ENCODE data around the gene MRPL18.
"Not testable (repeated sequence)": the region's sequence is repeated elsewhere in the genome, so short reads cannot be mapped to it uniquely, and the experiment has no call there.

MRPL18 gene

GRCh38 chr6:159769470-159769869, 20.8 kb upstream of the MRPL18 start:
- FAIRE-seq = no peak

DNA sequence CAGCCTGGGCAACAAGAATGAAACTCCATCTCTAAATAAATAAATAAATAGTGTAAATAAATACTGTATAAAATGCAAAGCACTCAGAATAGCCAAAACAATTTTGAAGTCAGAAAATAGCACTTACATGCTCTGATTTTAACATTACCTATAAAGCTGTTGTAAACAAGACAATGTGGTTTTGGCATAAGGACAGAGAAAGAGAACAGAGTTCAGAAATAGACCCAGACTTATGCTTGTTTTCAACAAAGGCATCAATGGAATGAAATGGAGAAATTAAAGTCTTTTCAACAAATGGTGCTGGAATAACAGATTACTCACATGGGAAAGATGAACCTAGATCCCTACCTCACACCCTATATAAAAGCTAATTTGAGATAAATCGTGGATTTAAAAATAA, 18.1 kb upstream of the MRPL18 start:
- no peak for FAIRE-seq
- no peak for DNase-seq (ENCODE audit: extremely low spot score, insufficient read length, low read depth)

More at GRCh38 chr6:159769470-159769869, 20.8 kb upstream of the MRPL18 start:
- DNase-seq (ENCODE audit: extremely low spot score, insufficient read length, low read depth) = no peak

GRCh38 chr6:159777240-159777904, 12.9 kb upstream of the MRPL18 start:
- DNase-seq (ENCODE audit: extremely low spot score, insufficient read length, low read depth) (no peak), FAIRE-seq (peak; percentile 24)

DNA sequence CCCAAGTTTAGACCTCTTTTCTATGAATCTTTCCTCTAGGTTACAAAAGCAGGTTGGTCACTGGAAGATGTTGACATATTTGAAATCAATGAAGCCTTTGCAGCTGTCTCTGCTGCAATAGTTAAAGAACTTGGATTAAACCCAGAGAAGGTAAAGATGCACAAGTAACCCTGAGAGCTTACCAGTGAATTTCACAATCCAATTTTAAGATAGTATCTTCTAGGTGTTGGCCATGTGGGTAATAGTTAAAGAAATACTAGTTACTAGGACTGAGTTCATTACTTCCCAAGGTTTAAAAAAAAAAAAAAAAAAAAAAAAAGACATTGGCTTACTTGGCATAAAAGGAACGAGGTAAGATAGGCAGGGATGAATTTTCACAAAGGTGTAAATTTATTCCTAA, 12.1 kb upstream of the MRPL18 start:
- no peak for FAIRE-seq
- DNase-seq (ENCODE audit: extremely low spot score, insufficient read length, low read depth) = no peak

DNA sequence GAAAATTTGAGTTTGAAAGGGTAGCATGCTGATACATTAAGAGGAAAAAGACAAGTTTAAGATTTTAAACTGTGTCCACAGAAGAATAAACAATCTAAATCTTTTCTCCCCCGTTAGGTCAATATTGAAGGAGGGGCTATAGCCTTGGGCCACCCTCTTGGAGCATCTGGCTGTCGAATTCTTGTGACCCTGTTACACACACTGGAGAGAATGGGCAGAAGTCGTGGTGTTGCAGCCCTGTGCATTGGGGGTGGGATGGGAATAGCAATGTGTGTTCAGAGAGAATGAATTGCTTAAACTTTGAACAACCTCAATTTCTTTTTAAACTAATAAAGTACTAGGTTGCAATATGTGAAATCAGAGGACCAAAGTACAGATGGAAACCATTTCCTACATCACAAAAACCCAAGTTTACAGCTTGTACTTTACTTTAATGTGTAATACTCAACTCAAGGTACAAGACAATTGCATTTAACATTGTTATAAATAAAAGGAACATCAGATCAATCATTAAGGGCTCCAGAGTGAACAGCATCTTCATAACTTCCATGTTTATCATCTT, 11.6 kb upstream of the MRPL18 start:
- DNase-seq (ENCODE audit: extremely low spot score, insufficient read length, low read depth) (no peak), FAIRE-seq (peak; percentile 42)

DNA sequence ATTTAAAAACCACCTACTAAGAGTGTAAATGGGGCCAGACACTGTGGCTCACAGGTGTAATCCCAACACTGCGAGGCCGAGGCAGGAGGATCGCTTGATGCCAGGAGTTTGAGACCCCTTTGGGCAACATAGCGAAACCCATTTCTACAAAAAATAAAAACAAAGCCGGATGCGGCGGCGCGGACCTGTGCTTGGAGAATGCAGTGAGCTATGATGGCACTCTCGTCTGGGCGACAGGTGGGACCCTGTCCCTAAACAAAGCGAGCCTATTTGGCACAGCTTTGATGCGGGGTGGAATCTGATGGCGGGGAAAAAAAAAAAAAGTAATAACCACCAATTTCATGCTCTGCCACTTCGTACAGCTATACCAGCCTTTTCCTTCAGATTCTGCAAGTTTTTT, 2.0 kb upstream of the MRPL18 start:
- FAIRE-seq = no peak
- no peak for DNase-seq (ENCODE audit: extremely low spot score, insufficient read length, low read depth)

GRCh38 chr6:159788753-159789376, 1.4 kb upstream of the MRPL18 start:
- FAIRE-seq = no peak
- no peak for DNase-seq (ENCODE audit: extremely low spot score, insufficient read length, low read depth)

GRCh38 chr6:159789377-159790148, 704 bp upstream of the MRPL18 start, which contains the start of gene TCP1:
Gene TCP1, minus strand, starts transcription at chr6:159789602. Its CDS starts 134 bp downstream, at chr6:159789468.
- FAIRE-seq (peak; percentile 99), DNase-seq (ENCODE audit: extremely low spot score, insufficient read length, low read depth) (peak; percentile 84)

DNA sequence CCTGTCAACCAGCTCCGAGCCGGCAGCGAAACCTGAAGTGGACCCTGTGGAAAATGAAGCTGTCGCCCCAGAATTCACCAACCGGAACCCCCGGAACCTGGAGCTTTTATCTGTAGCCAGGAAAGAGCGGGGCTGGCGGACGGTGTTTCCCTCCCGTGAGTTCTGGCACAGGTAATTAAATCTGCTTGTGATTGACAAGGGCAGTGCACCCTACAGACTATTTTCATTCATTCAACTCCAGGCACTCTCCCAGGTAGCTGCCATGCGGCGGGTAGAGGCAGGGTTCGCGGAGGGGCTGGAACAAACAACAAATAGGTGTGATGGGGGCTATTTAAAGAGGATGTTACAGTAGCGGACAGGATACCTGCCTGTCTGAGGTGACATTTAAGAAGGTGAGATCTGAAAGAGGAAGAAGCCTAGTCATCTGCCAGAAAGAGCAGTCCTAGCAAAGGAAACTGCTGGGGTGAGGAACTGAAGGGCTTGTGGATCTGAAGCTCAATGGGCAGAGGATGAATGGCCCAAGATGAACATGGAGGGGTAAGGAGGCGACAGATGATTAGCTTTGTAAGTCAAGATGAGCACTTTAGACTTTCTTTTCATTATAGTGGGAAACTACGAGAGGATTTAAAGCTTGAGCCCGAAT, 810 bp downstream of the MRPL18 start:
- peak; percentile 39 for FAIRE-seq
- no peak for DNase-seq (ENCODE audit: extremely low spot score, insufficient read length, low read depth)

DNA sequence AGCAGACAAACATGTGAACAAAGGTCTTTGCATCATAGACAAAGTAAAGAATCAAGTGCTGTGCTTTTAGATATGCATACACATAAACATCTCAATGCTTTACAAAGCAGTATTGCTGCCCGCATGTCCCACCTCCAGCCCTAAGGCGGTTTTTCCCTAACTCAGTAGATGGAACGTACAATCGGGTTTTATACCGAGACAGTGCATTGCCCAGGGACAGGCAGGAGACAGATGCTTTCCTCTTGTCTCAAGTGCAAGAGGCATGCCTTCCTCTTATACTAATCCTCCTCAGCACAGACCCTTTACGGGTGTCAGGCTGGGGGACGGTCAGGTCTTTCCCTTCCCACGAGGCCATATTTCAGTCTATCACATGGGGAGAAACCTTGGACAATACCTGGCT, 4.7 kb downstream of the MRPL18 start:
- not testable (repeated sequence) for FAIRE-seq; DNase-seq (ENCODE audit: extremely low spot score, insufficient read length, low read depth)

DNA sequence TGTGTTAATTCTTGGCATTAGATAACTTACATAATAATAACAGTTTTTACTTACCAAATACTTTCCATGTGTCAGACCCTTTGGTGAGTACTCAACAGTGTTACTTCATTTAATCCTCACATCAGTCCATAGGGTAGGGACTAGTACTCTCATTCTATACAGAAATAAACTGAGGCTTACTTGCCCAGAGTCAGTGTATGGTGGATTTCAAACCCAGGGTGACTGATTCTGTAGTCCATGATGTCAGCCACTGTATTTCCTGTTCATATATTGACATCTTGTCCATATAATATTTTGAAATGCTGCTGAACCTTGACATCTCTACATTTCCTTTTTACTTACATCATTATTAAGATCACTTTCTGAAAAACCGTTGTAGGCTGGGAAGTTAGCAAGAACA, 7.3 kb downstream of the MRPL18 start:
- no peak for DNase-seq (ENCODE audit: extremely low spot score, insufficient read length, low read depth)
- FAIRE-seq = no peak

- no peak for FAIRE-seq
- no peak for DNase-seq (ENCODE audit: extremely low spot score, insufficient read length, low read depth)
Observed at GRCh38 chr6:159800141-159800865, 10.0 kb downstream of the MRPL18 start, which contains the start of gene PNLDC1. Gene PNLDC1, plus strand, starts transcription at chr6:159800276. Its CDS starts 32 bp downstream, at chr6:159800308.

DNA sequence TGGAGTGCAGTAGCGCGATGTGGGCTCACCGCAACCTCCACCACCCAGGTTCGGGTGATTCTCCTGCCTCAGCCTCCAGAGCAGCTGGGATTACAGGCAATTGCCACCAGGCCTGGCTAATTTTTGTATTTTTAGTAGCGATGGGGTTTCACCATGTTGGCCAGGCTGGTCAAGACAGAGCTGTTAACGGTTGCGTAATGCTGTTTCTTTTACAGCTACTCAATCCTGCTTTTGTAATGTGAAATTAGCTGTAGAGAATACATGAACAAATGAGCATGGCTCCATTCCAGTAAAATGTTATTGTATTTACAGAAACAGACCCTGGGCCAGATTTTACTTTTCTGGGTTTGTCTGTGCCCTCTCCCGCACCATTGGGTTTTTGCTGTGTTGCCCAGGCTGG, 11.7 kb downstream of the MRPL18 start:
- DNase-seq (ENCODE audit: extremely low spot score, insufficient read length, low read depth) (no peak), FAIRE-seq (no peak)

GRCh38 chr6:159804504-159804903, 14.2 kb downstream of the MRPL18 start:
- no peak for DNase-seq (ENCODE audit: extremely low spot score, insufficient read length, low read depth)
- no peak for FAIRE-seq

GRCh38 chr6:159805440-159806020, 15.3 kb downstream of the MRPL18 start:
- no peak for DNase-seq (ENCODE audit: extremely low spot score, insufficient read length, low read depth)
- no peak for FAIRE-seq

GRCh38 chr6:159806021-159806458, 15.8 kb downstream of the MRPL18 start:
- FAIRE-seq = no peak
- DNase-seq (ENCODE audit: extremely low spot score, insufficient read length, low read depth) = no peak

GRCh38 chr6:159807150-159807858, 17.0 kb downstream of the MRPL18 start:
- no peak for DNase-seq (ENCODE audit: extremely low spot score, insufficient read length, low read depth)
- FAIRE-seq = no peak

DNA sequence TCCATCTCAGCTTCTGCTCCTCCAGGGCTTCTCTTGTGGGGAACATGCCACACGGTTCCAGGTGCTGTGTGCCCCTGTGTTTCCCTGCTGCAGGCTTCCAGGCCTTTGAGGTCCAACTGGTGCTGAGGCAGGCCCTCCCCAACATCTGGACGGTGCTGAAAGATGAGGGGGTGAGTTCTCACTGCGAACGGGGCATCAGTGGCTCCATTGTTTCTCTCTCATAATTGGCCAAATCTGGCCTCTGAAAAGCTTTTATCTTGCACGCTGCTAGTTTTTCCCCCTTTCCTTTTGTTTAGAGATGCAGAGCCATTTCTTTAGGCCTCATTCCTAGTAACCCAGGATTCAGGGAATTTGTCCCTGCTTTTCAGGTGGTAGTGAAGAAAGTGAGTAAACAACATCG, 18.4 kb downstream of the MRPL18 start:
- no peak for DNase-seq (ENCODE audit: extremely low spot score, insufficient read length, low read depth)
- no peak for FAIRE-seq

All from GM18507 (cell line).